HCT116 (cell line): ENCODE data around the gene DNAH7. TPM values are rescaled to one million over a fixed set of nuclear protein-coding genes. Genes with fewer than 3 reads are reported as not detected.

Experiments
- ATAC-seq: fragments of 200-7000 bp; cut with Tn5 transposase; 2 replicates; pipeline ENCODE4 v1.9.1; 2020; ENCODE audit warnings: mild to moderate bottlenecking, moderate library complexity
- BruUV-seq: library from RNA; stranded (reverse); fragments of 400-500 nt; replicated peaks from 2 replicates; lab custom pipeline; 2021; lab: Mats Ljungman, UMichigan
- CTCF ChIA-PET: fragments of 300-600 bp; sonication (Branson Sonifier 250); formaldehyde crosslinking; loops from one replicate; lab custom pipeline; 2021; ENCODE audit warnings: antibody characterized with exemption; lab: Charles Lee
- POLR2A ChIA-PET: fragments of 300-600, 350-600 bp; sonication (Branson Sonifier 250); formaldehyde crosslinking; loops from one replicate; lab custom pipeline; 2021; ENCODE audit warnings: antibody characterized with exemption; lab: Charles Lee
- RAD21 ChIA-PET, 2 experiments: fragments of 300-600 bp; sonication (Branson Sonifier 250); formaldehyde crosslinking; loops; one replicate each; lab custom pipeline; 2023; ENCODE audit warnings: low total read pairs in 2 of 2; ENCODE audit not compliant: uncharacterized antibody in 2 of 2, unreplicated experiment in 2 of 2, low non-redundant PET in 1 of 2; lab: Charles Lee
- DNase-seq: peaks from one replicate; pipeline ENCODE4 v3.0.0-alpha.2; 2010; ENCODE audit warnings: low read depth, low spot score
- H2AFZ ChIP-seq: fragments of 200-600 bp; shearing (Covaris generic), sonication (generic); 2 replicates; pipeline ENCODE4 v1.6.1; 2017; ENCODE audit warnings: low read depth, mixed run types, mixed read lengths, antibody characterized with exemption, low read length; ENCODE audit not compliant: poor library complexity, severe bottlenecking
- H3K27ac ChIP-seq: 2 replicates; pipeline ENCODE4 v1.5.1; 2012; ENCODE audit warnings: low read depth, low read length
- H3K27me3 ChIP-seq: fragments of 200-600 bp; sonication (generic); 2 replicates; pipeline ENCODE4 v1.6.1; 2016; ENCODE audit warnings: mixed run types, low read length, mixed read lengths; ENCODE audit not compliant: insufficient read depth
- H3K36me3 ChIP-seq, 2 experiments: fragments of 200-500 bp in 1 of 2; fragments of 200-600 bp in 1 of 2; sonication (Bioruptor generic) in 1 of 2; sonication (generic) in 1 of 2; 2 replicates each; pipeline versions ENCODE4 v1.5.1 to v1.6.1; 2014 to 2016; ENCODE audit warnings: low read length in 2 of 2, inconsistent platforms in 1 of 2, mixed read lengths in 1 of 2, mixed run types in 1 of 2; ENCODE audit not compliant: insufficient read depth in 2 of 2, control insufficient read depth in 1 of 2
- H3K4me1 ChIP-seq, 2 experiments: fragments of 200-600 bp in 1 of 2; sonication (generic) in 1 of 2; 2 replicates each; pipeline versions ENCODE4 v1.5.1 to v1.6.1; 2012 to 2017; ENCODE audit warnings: low read length in 2 of 2, inconsistent platforms in 1 of 2, mild to moderate bottlenecking in 1 of 2, mixed read lengths in 1 of 2, mixed run types in 1 of 2, moderate library complexity in 1 of 2; ENCODE audit not compliant: insufficient read depth in 2 of 2, control insufficient read depth in 1 of 2
- H3K4me2 ChIP-seq: fragments of 200-600 bp; sonication (generic); 2 replicates; pipeline ENCODE4 v1.6.1; 2017; ENCODE audit warnings: mixed run types, low read length, mixed read lengths
- H3K4me3 ChIP-seq, 2 experiments: fragments of 200-600 bp in 1 of 2; sonication (generic) in 1 of 2; replicated peaks in 1 of 2; 2 replicates each; pipeline ENCODE4 v1.5.1; 2011 to 2016; ENCODE audit warnings: low read length in 2 of 2, control low read depth in 1 of 2, low read depth in 1 of 2, mild to moderate bottlenecking in 1 of 2, mixed read lengths in 1 of 2, mixed run types in 1 of 2
- H3K79me2 ChIP-seq: fragments of 200-600 bp; sonication (generic); 2 replicates; pipeline ENCODE4 v1.6.1; 2017; ENCODE audit warnings: mild to moderate bottlenecking, mixed run types, low read length, moderate library complexity, mixed read lengths; ENCODE audit not compliant: insufficient read depth
- H3K9ac ChIP-seq: fragments of 200-600 bp; sonication (generic); 2 replicates; pipeline ENCODE4 v1.6.1; 2016; ENCODE audit warnings: low read length, mixed read lengths
- H3K9me2 ChIP-seq: fragments of 200-600 bp; sonication (generic), shearing (Covaris generic); 2 replicates; pipeline ENCODE4 v1.6.1; 2017; ENCODE audit warnings: mixed run types, mild to moderate bottlenecking, moderate library complexity; ENCODE audit not compliant: insufficient read depth
- H3K9me3 ChIP-seq, 2 experiments: fragments of 200-500 bp in 1 of 2; fragments of 200-600 bp in 1 of 2; sonication (Bioruptor generic) in 1 of 2; sonication (generic) in 1 of 2; 2 replicates each; pipeline ENCODE4 v1.6.1; 2014 to 2017; ENCODE audit warnings: low read length in 2 of 2, mixed read lengths in 2 of 2, inconsistent platforms in 1 of 2, low read depth in 1 of 2, mild to moderate bottlenecking in 1 of 2, mixed run types in 1 of 2, moderate library complexity in 1 of 2; ENCODE audit not compliant: control insufficient read depth in 1 of 2, insufficient read depth in 1 of 2
- H4K20me1 ChIP-seq: fragments of 200-600 bp; sonication (generic), shearing (Covaris generic); 2 replicates; pipeline ENCODE4 v1.6.1; 2017; ENCODE audit warnings: mixed run types, mild to moderate bottlenecking, moderate library complexity; ENCODE audit not compliant: insufficient read depth
- CBX3 ChIP-seq: IDR thresholded peaks from 2 replicates; pipeline ENCODE4 v1.6.1; 2012; ENCODE audit warnings: low read depth
- CEBPB ChIP-seq: IDR thresholded peaks from 2 replicates; pipeline ENCODE4 v1.6.1; 2012; ENCODE audit warnings: low read depth
- CTCF ChIP-seq, 3 experiments: fragments of 200-600 bp in 1 of 3; sonication (generic) in 1 of 3; IDR thresholded peaks in 2 of 3; conservative IDR thresholded peaks in 1 of 3; 2 replicates each; pipeline ENCODE4 v1.5.1; 2012 to 2017; ENCODE audit warnings: low read depth in 2 of 3, low read length in 2 of 3, antibody characterized with exemption in 1 of 3, borderline replicate concordance in 1 of 3, control low read depth in 1 of 3, mild to moderate bottlenecking in 1 of 3, mixed read lengths in 1 of 3, mixed run types in 1 of 3, moderate library complexity in 1 of 3; ENCODE audit not compliant: insufficient read depth in 1 of 3
- EGR1 ChIP-seq: IDR thresholded peaks from 2 replicates; pipeline ENCODE4 v1.6.1; 2012; ENCODE audit warnings: low read depth
- FOSL1 ChIP-seq: IDR thresholded peaks from 2 replicates; pipeline ENCODE4 v1.6.1; 2012; ENCODE audit warnings: low read depth
- JUND ChIP-seq: IDR thresholded peaks from 2 replicates; pipeline ENCODE4 v1.6.1; 2012
- MAX ChIP-seq: IDR thresholded peaks from 2 replicates; pipeline ENCODE4 v1.6.1; 2012
- POLR2A ChIP-seq: IDR thresholded peaks from 2 replicates; pipeline ENCODE4 v1.7.0; 2011; ENCODE audit warnings: borderline replicate concordance; ENCODE audit not compliant: insufficient read depth, insufficient read length; ENCODE audit errors: extremely low read depth
- RAD21 ChIP-seq: IDR thresholded peaks from 2 replicates; pipeline ENCODE4 v1.6.1; 2012; ENCODE audit warnings: low read depth, mild to moderate bottlenecking
- SP1 ChIP-seq: IDR thresholded peaks from 2 replicates; pipeline ENCODE4 v1.6.1; 2012; ENCODE audit warnings: low read depth
- SRF ChIP-seq: IDR thresholded peaks from 2 replicates; pipeline ENCODE4 v1.6.1; 2012; ENCODE audit warnings: low read depth
- ZBTB33 ChIP-seq: IDR thresholded peaks from 2 replicates; pipeline ENCODE4 v1.6.1; 2011; ENCODE audit warnings: mild to moderate bottlenecking, low read length, moderate library complexity; ENCODE audit not compliant: insufficient replicate concordance; ENCODE audit errors: extremely low read depth
- ZFX ChIP-seq: fragments of 450-650 bp; IDR thresholded peaks from 2 replicates; pipeline ENCODE4 v1.6.1; 2017
- ZNF274 ChIP-seq: fragments of 200-500 bp; sonication (Bioruptor generic); IDR thresholded peaks from 2 replicates; pipeline ENCODE4 v1.6.1; 2014; ENCODE audit warnings: mild to moderate bottlenecking, low read depth, low read length, inconsistent platforms
- intact Hi-C: fragments of 100-400 bp; cut with micrococcal nuclease; formaldehyde crosslinking; loops from 2 replicates; pipeline ENCODE4 v1.10.0; 2022
- total RNA-seq: library from RNA; stranded (reverse); gene quantifications from one replicate; pipeline ENCODE4 v1.2.1, GENCODE V29; 2021; ENCODE audit not compliant: unreplicated experiment

DNAH7 gene
- total RNA-seq, 1 experiment from 2014 or later = not detected

GRCh38 chr2:196059491-196059960 lies 9.1 kb downstream of the DNAH7 start:
- Histone ChIP-seq H3K9me3 (no peaks in the 10 kb centered on the region), H3K9ac (no peak overlapping the region), H3K27ac (no peak overlapping the region), H3K9me2 (0 out of 2 replicates have a peak, but pooled peaks cover 3% of the 10 kb centered on the region), H4K20me1 (no peaks in the 10 kb centered on the region), H2AFZ (no peak overlapping the region), H3K4me1 (no peaks in the 10 kb centered on the region), H3K79me2 (no peaks in the 10 kb centered on the region), H3K27me3 (no peaks in the 10 kb centered on the region), H3K36me3 (no peaks in the 10 kb centered on the region), H3K4me2 (no peak overlapping the region), H3K4me3 (no peak overlapping the region)
- intact Hi-C loops = no loop called here
- ChIA-PET CTCF (no interaction called here), POLR2A (no interaction called here), RAD21 (no interaction called here)
- DNase-seq (no peak), ATAC-seq (no peak)
- TF ChIP-seq JUND (no peak), CEBPB (no peak), POLR2A (no peak), CBX3 (no peak), EGR1 (no peak), SRF (no peak), MAX (no peak), FOSL1 (no peak), SP1 (no peak), RAD21 (no peak), ZNF274 (no peak), ZFX (no peak), ZBTB33 (no peak), CTCF (IDR thresholded peaks at IDR 0.05 in 2 of 3, conservative IDR thresholded peaks at IDR 0.05 in 1 of 3; ENCODE audit: borderline replicate concordance in 1 of 3, insufficient read depth in 1 of 3, low read depth in 2 of 3, low read length in 2 of 3) (no peak)
- no TSS peak for BruUV-seq
